Measurements from ENCODE around the gene SLC25A5. TPM values are rescaled to one million over a fixed set of nuclear protein-coding genes. Genes with fewer than 3 reads are reported as not detected.
A peak's percentile ranks its signal among the peaks of the same experiment; 100 is the strongest.

Gene SLC25A5
- total RNA-seq, 1 experiment from 2014 or later: 807 TPM

GRCh38 chrX:119478504-119478903 is 10.3 kb downstream of the SLC25A5 start:
- peaks cover 24% of the 10 kb centered on the region for H3K4me1 ChIP-seq (replicated peaks; ENCODE audit: insufficient read depth)
- POLR2A ChIA-PET (ENCODE audit: unreplicated experiment): interaction anchor here (0.6 kb wide), 2 partner anchors 10 to 235 kb away, joined by 9 to 10 read pairs; no protein-coding TSS in a partner anchor
- no peak overlapping the region; the same call in 1 of the 2 replicates for H2AFZ ChIP-seq
- H3K4me2 ChIP-seq: peak overlapping the region; percentile 56
- no peak for TF ChIP-seq EZH2 (IDR thresholded peaks at IDR 0.05; ENCODE audit: low read depth)
- TF ChIP-seq, protein P1, sequence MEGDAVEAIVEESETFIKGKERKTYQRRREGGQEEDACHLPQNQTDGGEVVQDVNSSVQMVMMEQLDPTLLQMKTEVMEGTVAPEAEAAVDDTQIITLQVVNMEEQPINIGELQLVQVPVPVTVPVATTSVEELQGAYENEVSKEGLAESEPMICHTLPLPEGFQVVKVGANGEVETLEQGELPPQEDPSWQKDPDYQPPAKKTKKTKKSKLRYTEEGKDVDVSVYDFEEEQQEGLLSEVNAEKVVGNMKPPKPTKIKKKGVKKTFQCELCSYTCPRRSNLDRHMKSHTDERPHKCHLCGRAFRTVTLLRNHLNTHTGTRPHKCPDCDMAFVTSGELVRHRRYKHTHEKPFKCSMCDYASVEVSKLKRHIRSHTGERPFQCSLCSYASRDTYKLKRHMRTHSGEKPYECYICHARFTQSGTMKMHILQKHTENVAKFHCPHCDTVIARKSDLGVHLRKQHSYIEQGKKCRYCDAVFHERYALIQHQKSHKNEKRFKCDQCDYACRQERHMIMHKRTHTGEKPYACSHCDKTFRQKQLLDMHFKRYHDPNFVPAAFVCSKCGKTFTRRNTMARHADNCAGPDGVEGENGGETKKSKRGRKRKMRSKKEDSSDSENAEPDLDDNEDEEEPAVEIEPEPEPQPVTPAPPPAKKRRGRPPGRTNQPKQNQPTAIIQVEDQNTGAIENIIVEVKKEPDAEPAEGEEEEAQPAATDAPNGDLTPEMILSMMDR (conservative IDR thresholded peaks at IDR 0.05): no peak
- no TSS peak for BruUV-seq (replicated peaks)
- no peak overlapping the region for H3K4me3 ChIP-seq
- H4K20me1 ChIP-seq (ENCODE audit: insufficient read depth): no peaks in the 10 kb centered on the region
- CTCF ChIA-PET: interaction anchor here (0.6 to 1.9 kb wide), 5 partner anchors 9 to 251 kb away, joined by 3 to 10 read pairs (median 6); partner anchors contain the start of gene UBE2A
- intact Hi-C loops (cut with micrococcal nuclease; ENCODE audit: unreplicated experiment): no loop called here
- H3K27me3 ChIP-seq (ENCODE audit: insufficient read depth, low read depth): no peaks in the 10 kb centered on the region
- peak overlapping the region; percentile 19 for H3K27ac ChIP-seq
- no peaks in the 10 kb centered on the region for H3K9me2 ChIP-seq (ENCODE audit: insufficient read depth)
- no peaks in the 10 kb centered on the region for H3K79me2 ChIP-seq (ENCODE audit: low read depth)
- no peak for DNase-seq
- peaks cover 28% of the 10 kb centered on the region; the same call in 1 of the 2 replicates for H3F3A ChIP-seq (ENCODE audit: insufficient read depth, low read depth)
- H3K36me3 ChIP-seq (ENCODE audit: low read depth): no peaks in the 10 kb centered on the region
- no peaks in the 10 kb centered on the region for H3K9me3 ChIP-seq (ENCODE audit: insufficient read depth, low read depth)

- Histone ChIP-seq H3K36me3 (ENCODE audit: low read depth) (no peaks in the 10 kb centered on the region), H3K9me3 (ENCODE audit: insufficient read depth, low read depth) (no peaks in the 10 kb centered on the region), H3K4me2 (no peak overlapping the region), H3K4me3 (no peak overlapping the region), H2AFZ (no peak overlapping the region), H3K27ac (no peak overlapping the region), H3K27me3 (ENCODE audit: insufficient read depth, low read depth) (no peaks in the 10 kb centered on the region), H3F3A (ENCODE audit: insufficient read depth, low read depth) (peaks cover 28% of the 10 kb centered on the region; the same call in 1 of the 2 replicates), H3K79me2 (ENCODE audit: low read depth) (no peaks in the 10 kb centered on the region), H3K4me1 (replicated peaks; ENCODE audit: insufficient read depth) (peaks cover 24% of the 10 kb centered on the region), H3K9me2 (ENCODE audit: insufficient read depth) (no peaks in the 10 kb centered on the region), H4K20me1 (ENCODE audit: insufficient read depth) (no peaks in the 10 kb centered on the region)
- no TSS peak for BruUV-seq (replicated peaks)
- DNase-seq: no peak
- CTCF ChIA-PET: interaction anchor here (0.6 kb wide), 1 partner anchor 121 kb away, joined by 3 read pairs; no protein-coding TSS in a partner anchor
- intact Hi-C loops (cut with micrococcal nuclease; ENCODE audit: unreplicated experiment): loop anchor here (5.0 to 10.0 kb wide), 2 partner anchors 335 to 392 kb away; partner anchors contain the start of genes NDUFA1 and RNF113A
- POLR2A ChIA-PET (ENCODE audit: unreplicated experiment): interaction anchor here (0.6 kb wide), 1 partner anchor 839 kb away, joined by 5 read pairs; no protein-coding TSS in a partner anchor
- TF ChIP-seq, protein P1 (conservative IDR thresholded peaks at IDR 0.05): no peak
- no peak for TF ChIP-seq EZH2 (IDR thresholded peaks at IDR 0.05; ENCODE audit: low read depth)
These were observed 11.6 kb downstream of the SLC25A5 start for GRCh38 chrX:119479845-119480244.

- Histone ChIP-seq H3K4me3 (no peak overlapping the region), H4K20me1 (ENCODE audit: insufficient read depth) (no peaks in the 10 kb centered on the region), H3F3A (ENCODE audit: insufficient read depth, low read depth) (peaks cover 22% of the 10 kb centered on the region; the same call in 1 of the 2 replicates), H3K9me2 (ENCODE audit: insufficient read depth) (no peaks in the 10 kb centered on the region), H3K4me1 (replicated peaks; ENCODE audit: insufficient read depth) (peaks cover 24% of the 10 kb centered on the region), H2AFZ (no peak overlapping the region), H3K79me2 (ENCODE audit: low read depth) (no peaks in the 10 kb centered on the region), H3K9me3 (ENCODE audit: insufficient read depth, low read depth) (no peaks in the 10 kb centered on the region), H3K4me2 (no peak overlapping the region), H3K36me3 (ENCODE audit: low read depth) (no peaks in the 10 kb centered on the region), H3K27me3 (ENCODE audit: insufficient read depth, low read depth) (no peaks in the 10 kb centered on the region), H3K27ac (no peak overlapping the region)
- no peak for TF ChIP-seq EZH2 (IDR thresholded peaks at IDR 0.05; ENCODE audit: low read depth)
- TF ChIP-seq, protein P1 (conservative IDR thresholded peaks at IDR 0.05): no peak
- no TSS peak for BruUV-seq (replicated peaks)
- no peak for DNase-seq
- CTCF ChIA-PET: interaction anchor here (0.5 kb wide), 1 partner anchor 35 kb away, joined by 3 read pairs; no protein-coding TSS in a partner anchor
- POLR2A ChIA-PET (ENCODE audit: unreplicated experiment): no interaction called here
- intact Hi-C loops (cut with micrococcal nuclease; ENCODE audit: unreplicated experiment): loop anchor here (5.0 to 10.0 kb wide), 2 partner anchors 337 to 391 kb away; partner anchors contain the start of genes NDUFA1 and RNF113A
These were observed 13.1 kb downstream of the SLC25A5 start for GRCh38 chrX:119481323-119481801.

All from PC-9 (cell line).